Middle frontal gyrus (tissue), 1 donor: ENCODE data around the gene TSEN2.

ENCODE experiments used
- DNase-seq: peaks from one replicate; pipeline ENCODE4 v3.0.0-alpha.2; 2015; ENCODE audit warnings: low spot score; ENCODE audit errors: extremely low spot score

Gene TSEN2

DNA sequence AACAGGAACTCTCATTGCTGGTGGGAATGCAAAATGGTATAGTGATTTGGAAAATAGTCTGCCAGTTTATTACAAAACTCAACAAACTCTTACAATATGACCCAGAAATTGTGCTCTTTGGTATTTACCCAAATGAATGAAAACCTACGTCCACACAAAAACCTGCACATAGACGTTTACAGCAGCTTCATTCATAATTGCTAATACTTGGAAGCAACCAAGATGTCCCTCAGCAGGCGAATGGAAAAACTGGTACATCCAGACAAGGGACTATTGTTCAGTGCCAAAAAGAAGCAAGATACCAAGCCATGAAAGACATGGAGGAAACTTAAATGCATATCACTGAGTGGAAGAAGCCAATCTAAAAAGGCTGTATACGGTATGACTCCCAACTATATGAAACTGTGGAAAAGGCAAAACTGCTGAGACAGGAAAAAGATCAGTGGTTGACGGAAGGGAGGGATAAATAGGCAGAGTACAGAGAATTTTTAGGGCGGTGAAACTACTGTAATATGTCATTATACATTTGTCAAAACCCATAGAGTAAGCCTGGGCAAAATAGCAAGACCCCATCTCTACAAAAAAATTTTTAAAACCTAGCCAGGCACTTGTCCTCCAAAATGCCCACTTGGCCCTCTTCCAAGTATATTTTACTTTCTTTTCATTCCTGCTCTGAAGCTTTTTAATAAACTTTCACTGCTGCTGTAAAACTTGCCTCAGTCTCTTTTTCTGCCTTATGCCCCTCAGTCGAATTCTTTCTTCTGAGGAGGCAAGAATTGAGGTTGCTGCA is 65.9 kb downstream of the TSEN2 start:
- no peak for DNase-seq

DNA sequence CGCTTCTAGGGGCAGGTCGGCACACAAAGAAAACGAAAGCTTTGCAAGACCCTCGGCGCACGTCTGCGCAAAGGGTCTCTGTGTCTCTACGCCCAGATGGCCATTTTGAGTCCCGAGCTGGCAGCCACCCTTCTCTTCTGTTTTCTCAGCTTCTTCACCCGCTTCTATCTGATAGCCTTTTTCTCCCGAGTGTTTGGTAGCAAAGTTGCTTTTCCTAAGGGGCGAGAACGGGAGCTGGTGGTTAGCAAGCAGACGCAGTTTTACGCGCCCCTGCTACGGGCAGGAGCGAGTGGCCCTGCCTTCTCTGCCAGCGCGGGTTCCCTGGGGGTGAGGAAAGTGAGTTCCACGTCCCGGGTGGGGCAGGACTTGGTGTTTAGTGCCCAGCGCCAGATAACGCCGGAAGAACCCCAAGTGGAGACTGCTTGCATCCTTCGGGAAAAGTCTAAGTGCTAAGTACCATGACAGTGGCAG is 69.7 kb downstream of the TSEN2 start:
- DNase-seq = no peak

DNA sequence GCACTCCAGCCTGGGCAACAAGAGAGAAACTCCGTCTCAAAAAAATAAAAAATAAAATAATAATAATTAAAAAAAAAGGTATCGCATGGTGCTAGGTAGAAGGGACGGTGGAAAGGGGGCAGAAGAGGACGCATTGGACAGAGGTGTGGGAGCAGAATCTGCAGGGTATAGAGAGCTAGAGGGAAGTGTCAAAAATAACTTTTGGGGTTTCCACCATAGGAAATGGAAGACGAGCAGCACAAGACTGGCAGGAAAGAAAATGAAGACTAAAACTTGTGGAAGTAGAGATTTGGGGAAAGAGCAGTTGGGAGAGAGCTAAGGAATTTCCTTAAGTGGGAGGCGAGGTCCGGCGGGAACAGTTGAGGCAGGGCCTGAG is 72.0 kb downstream of the TSEN2 start:
- DNase-seq = no peak

DNA sequence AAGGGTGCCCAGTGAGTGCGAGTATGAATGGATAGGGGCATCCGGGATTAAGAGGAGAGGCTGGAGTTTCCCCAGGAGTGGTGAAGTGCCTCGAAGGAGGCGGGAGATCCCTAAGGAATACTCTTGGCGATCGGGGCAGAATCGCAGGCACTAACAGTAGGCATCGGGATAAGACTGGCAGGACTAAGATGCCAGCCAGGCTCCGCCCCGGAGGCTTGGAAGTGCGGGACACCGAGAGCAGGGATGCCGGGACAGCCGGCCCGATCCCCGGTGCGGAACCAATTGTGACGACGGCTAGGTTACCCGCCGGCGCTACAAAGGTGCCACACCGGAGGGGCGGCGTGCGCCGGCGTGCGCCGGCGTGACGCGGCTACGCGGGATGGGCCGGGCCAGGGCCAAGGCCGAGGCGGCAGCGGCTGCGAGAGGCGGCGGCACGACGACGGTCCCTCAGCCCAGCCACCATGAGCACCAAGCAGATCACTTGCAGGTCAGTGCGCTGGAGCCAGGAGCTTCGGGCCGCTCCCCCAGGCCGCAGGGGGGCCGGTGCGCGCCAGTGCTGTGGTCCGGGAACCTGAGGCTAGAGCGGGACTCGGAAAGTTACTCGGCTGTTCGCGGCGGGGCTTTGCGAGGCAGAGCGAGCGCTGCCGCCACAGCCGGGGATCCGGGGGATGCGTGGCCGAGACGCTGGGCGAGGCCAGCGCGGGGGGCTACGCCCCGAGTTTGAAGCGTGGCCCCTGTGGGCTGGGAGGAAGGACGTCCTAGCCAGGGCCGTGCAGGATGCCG is 72.6 kb downstream of the TSEN2 start, which contains the start of gene MKRN2:
Gene MKRN2, plus strand, starts transcription at position 398 of the 783 bp plus-strand sequence. Its CDS starts 64 bp downstream, at position 462.
- peak; percentile 81 for DNase-seq

DNA sequence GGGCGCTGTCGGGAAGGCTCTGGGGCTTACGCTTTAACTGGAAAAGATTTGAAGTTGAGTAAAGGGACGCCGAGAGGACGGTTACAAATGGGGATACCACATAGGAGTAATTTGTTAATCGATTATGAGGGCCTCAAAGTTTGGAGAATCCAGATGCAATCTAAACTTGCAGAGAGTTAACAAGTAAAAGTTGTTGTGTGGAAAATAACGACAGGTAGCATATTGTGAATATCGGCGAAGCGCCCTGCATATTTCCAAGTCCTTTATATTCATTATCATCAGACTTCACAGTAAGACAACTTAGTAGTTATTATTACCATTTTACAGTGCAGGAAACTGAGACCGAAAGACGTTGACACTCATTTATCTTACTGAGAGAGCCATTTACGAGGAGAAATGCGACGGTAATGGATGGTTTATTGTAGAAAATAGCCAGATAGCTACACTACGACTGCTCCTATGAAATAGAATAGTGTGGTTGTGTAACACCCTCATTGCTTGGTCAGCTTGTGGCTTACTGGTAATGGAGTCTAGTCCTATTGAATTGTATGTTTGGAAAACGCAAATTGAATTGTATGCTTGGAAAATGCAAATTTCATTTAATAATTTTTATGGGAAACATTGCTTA is 73.3 kb downstream of the TSEN2 start:
- DNase-seq = no peak

DNA sequence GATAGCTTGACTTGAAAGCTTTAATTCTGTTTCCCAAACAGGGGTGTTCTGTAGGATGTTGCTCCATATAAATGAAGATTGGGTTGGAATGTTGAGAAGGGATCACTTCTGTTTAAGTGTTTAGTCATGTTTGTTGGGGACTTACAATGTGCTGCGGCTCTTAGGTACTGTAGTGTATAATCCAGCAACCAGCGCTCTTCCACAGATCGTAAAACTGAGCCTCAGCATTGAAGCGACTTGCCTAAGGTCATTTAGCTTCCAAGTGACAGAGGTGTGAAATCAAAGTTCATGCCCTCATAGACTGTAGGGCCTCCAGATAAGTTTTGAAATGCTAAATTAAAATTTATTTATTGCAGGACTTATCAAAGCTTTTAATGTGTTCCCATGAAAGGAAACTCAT is 74.4 kb downstream of the TSEN2 start:
- no peak for DNase-seq

DNA sequence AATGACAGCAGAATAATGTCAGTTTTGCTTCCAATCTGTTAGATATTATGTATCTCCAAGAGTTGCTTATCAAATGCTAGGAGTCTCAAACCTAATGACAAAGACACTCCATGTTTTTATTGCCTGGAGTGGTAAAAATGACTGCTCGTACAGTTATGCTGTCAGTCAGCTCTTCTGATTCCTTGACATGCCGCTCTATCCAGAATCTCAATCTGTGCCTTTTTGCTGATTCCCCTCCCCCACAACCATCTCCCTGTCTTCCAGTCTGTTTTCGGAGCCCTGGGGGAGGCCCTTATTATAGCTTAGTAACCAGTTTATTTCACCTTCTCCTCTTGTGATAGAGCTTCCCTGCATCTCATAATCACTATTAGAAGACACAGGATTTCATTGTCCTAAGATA is 75.2 kb downstream of the TSEN2 start:
- DNase-seq = no peak

DNA sequence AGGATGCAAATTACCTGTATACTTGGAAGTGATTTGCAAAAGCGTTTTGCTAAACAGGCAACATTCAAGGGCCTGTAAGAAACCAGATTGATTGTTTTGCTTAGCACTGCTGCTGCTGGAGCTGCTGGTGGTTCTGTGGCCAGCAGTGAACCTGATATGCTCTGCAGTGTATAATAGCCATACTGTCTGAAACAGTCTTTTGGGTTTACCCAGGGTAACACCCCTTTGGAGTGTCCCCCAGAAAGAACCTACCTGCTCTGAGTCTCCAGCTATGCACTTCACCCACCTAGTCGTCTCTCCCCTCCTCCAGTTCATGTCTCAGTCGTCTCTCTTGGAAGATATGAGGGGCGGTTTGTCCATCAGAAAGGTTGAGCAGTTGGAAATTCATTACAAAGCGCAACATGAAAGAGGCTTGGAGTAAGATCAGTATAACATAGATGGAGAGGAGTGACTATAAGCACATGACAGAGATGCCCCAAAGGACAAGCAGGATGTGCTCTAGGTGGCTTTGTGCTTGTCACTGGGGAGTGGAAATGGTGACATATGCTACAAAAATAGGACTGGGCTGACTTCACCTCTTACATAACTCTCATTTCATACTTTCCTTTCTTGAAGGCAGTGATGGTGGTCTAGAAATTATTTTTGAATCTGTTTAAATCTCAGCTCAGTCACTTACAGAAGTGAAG is 76.4 kb downstream of the TSEN2 start:
- no peak for DNase-seq

DNA sequence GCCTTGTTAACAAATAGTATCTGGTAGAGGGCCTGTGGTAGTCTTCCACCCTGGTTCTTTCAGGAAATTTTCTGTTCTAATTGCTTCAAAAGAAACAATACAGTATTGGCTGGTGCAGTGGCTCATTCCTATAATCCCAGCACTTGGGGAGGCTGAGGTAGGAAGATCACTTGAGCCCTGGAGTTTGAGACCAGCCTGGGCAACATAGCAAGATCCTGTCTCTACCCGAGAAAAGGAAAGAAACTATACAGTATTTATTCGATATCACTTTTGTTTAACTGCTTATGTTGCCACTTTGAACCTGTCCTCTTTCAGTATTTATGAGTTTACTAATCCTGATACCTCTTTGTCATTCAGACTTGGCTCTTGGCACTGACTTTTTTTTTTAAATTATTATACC is 77.1 kb downstream of the TSEN2 start:
- DNase-seq = no peak

DNA sequence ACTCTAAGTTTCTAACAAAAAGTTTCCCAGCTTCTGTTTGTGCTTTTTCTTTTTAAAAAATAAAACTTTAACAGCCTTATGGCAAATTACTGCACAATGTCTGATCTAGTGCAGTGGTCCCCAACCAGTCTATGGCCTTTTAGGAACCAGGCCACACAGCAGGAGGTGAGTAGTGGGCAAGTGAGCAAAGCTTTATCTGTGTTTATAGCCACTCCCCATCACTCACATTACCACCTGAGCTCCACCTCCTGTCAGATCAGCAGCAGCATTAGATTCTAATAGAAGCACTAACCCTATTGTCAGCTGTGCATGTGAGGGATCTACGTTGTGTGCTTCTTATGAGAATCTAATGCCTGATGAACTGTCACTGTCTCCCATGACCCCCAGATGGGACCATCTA is 78.2 kb downstream of the TSEN2 start:
- DNase-seq = no peak

DNA sequence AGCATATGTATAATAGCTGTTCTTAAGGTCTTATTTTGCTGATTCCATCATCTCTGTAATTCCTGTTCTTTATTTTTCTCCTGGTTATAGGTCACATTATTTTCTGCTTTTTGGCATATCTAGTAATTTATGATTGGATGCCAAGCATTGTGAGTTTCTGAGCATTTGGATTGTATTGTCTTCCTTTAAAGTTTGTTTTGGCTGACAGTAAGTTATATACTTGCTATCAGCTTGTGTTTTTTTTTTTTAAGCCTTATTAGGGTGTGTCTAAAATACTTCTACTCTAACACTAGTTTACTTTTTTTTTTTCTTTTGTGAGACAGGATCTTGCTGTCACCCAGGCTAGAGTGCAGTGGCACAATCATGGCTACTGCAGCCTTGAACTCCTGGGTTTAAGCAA is 82.7 kb downstream of the TSEN2 start:
- DNase-seq = no peak

DNA sequence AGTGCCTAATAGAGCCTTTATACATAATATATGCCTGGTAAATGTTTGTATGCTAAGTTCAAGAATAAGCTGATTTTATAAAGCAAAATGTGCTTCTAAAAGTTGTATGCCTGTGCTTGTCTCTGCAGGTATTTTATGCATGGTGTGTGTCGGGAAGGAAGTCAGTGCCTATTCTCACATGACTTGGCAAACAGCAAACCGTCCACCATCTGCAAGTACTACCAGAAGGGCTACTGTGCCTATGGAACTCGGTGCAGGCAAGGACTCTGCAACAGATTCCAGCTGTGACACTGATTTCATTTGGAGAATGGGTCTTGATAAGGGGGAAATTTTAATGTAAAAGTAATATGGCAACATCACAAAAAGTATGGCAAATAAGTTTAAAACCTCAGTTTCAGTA is 84.5 kb downstream of the TSEN2 start:
- DNase-seq = no peak

DNA sequence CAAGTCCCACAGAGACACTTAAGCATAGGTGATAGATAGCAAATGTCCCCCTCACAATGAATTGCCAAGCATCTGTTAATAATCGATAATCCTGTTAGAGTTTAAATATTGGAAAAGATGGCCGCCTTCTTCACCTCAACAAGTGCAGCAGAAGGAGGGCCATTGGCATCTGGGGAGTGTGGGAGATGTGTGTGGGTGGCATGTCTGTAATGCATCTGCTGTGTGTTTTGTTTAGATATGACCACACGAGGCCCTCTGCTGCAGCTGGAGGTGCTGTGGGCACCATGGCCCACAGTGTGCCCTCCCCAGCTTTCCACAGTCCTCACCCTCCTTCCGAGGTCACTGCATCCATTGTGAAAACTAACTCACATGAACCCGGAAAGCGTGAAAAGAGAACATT is 85.6 kb downstream of the TSEN2 start:
- no peak for DNase-seq

DNA sequence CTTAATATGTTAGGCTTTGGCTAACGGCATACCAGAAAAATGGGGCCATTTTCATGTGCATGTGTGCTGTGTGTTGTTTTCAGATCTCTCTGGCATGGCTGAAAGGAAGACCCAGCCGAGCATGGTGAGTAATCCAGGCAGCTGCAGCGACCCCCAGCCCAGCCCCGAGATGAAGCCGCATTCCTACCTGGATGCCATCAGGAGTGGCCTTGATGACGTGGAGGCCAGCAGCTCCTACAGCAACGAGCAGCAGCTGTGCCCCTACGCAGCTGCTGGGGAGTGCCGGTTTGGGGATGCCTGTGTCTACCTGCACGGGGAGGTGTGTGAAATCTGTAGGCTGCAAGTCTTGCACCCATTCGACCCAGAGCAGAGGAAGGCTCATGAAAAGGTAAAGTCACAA is 87.7 kb downstream of the TSEN2 start:
- no peak for DNase-seq

DNA sequence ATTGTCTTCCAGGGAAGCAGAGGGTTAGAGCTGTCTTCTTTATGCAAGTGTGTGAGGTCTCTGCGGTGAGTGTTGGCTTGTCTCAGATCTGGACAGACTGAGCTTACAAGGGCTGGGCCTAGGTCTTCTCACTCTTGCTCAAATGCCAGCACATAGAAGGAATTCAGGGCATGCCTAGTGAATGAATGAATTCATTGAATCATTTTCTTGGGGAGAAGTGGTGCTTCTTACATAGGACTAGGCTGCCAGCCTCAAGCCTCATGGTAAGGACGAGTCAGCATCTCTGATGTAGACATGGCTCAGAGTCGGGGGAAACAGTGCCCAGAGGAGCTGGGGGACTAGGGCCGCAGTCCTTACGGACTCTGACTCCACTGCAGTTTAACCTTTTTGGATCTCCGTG is 89.9 kb downstream of the TSEN2 start:
- DNase-seq = no peak

DNA sequence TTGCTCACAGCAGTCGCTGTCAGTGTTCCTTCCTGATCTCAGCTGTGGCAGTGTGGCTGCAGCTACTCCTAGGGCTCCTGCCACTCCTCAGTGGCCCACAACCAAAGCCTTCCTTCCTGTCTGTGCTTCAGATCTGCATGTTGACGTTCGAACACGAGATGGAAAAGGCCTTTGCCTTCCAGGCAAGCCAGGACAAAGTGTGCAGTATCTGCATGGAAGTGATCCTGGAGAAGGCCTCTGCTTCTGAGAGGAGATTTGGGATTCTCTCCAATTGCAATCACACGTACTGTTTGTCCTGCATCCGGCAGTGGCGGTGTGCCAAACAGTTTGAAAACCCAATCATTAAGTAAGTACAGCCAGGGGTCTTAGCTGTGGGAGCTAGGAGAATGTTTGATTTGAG is 90.4 kb downstream of the TSEN2 start:
- no peak for DNase-seq

DNA sequence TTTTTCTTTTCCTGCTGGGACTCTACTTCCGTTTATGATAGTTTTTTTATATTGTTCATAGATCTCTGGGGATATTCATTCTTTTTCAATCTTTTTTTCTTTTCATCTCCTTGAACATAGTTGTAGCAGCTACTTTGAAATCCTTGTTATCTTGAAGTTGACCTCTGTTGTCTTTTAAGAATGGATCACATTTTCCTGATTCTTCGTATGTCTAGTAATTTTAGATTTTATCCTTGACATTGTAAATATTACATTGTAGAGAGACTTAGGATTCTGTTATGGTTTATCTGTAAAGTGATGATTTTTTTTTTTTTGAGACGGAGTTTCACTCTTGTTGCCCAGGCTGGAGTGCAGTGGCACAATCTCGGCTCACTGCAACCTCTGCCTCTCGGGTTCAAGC is 93.1 kb downstream of the TSEN2 start:
- DNase-seq = no peak

DNA sequence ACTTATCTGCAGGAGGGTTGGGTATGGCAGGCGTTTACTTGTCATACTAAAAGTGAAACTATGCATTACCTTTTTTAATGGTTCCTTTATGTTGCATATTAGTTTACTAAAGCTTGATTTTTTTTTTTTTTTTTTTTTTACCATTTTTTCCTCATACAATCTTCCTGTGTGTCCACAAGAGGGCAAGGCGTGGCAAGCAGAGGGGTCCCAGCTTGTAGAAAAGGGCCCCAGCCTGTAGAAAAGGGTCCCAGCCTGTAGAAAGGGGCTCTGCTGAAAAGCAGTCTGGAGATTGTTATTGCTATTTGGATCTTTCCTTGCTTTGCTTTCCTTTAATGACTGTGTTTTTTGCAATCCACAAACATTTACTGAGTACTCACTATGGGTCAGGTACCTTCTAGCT is 94.5 kb downstream of the TSEN2 start:
- no peak for DNase-seq

DNA sequence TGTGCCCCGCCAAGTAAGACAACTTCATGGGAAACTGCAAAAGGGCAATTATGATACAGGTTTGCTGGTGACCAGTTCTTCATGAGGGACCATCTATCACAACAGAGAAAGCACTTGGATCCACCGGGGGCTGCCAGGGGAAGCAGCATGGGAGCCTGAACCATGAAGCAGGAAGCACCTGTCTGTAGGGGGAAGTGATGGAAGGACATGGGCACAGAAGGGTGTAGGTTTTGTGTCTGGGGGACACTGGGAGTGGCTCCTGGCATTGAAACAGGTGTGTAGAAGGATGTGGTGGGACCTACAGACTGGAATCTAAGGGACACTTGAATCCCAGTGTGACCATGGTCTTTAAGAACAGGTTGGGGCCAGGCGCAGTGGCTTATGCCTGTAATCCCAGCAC is 95.2 kb downstream of the TSEN2 start:
- DNase-seq = no peak

DNA sequence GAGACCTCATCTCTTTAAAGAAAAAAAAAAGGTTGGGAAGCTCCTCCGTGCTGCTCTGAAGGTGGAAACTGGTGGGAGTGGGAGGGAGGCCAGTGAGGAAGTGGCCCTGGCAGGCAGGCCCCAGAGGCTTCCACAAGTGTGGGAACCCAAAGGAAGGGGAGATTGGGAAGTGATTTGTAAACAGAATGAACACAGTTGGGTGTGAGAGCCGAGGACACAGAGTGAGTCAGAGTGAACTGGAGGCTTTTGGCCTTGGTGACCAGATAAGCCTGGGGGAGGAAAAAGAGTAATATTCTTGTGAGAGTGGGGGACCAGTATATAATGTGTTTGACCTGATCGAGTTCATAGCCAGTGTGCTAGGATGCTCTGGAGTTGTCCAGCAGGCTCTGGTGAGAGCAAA is 95.6 kb downstream of the TSEN2 start:
- no peak for DNase-seq

DNA sequence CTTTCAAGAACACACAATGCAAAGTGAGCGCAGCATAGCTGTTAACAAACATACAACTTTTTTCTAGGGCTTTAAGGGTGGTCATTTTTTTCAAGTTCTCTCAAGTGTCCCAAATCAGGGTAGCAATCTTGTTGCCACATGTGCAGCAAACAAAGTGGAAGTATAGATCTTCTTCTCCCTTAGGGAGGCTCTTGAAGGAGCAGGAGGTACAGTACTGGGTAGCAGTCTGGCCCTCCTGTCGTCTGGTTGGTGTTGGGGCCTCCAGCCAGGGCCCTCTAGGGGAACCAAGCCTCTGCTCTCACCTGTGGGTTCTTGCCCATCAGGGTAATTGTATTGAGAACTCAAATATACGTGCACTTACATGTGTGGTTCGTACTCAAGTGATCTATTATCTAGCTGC is 98.5 kb downstream of the TSEN2 start:
- DNase-seq = no peak
